Measurements from ENCODE around the gene MACO1.

DNA sequence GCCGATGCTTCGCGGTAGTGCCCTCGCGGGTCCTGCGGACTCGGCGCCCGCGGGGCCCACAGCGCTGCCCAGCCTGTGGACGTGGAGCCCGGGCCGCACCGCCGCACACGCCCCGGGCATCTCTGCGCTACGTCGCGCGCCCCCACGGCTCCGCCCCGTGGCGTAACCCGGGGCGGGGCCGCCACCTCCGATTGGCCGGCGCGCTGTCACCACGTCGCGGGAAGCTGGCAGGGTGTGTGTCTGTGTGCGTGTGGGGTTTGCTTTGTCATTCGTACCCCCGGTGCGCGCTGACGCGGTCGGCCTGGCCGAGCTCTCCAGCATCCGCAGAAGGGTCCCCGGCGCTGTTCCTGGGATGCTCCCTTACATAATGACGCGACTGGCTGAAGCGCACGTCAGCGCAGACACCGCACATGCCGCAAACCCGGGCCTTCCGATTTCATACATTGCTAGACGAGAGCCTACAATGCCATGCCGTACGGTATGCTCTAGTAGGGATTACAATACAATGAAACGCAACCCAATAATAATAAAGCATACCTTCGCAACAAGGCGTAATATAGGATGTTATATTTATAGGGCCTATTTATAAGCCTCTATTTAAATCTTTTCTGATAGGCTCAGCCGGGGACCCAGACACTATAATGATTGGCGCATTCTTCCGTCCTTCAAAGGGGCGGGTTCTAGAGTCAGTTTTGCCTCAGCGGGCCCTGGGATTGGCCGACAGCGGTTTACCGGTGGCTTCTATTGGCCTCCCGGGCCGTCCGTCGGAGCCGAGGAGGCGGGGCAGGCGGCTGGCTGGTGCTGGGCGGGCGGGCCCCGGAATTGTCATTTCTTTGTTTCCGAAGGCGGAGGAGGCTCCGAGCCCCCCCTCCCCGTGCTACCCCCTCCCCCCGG is at the start of gene MACO1:
- peak; percentile 22 to 53 for TF ChIP-seq POLR2A (IDR thresholded peaks at IDR 0.05)
- peak; percentile 59 to 85 (median 82) for TF ChIP-seq POLR2AphosphoS5 (IDR thresholded peaks at IDR 0.05)
- TF ChIP-seq, protein P1, sequence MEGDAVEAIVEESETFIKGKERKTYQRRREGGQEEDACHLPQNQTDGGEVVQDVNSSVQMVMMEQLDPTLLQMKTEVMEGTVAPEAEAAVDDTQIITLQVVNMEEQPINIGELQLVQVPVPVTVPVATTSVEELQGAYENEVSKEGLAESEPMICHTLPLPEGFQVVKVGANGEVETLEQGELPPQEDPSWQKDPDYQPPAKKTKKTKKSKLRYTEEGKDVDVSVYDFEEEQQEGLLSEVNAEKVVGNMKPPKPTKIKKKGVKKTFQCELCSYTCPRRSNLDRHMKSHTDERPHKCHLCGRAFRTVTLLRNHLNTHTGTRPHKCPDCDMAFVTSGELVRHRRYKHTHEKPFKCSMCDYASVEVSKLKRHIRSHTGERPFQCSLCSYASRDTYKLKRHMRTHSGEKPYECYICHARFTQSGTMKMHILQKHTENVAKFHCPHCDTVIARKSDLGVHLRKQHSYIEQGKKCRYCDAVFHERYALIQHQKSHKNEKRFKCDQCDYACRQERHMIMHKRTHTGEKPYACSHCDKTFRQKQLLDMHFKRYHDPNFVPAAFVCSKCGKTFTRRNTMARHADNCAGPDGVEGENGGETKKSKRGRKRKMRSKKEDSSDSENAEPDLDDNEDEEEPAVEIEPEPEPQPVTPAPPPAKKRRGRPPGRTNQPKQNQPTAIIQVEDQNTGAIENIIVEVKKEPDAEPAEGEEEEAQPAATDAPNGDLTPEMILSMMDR (IDR thresholded peaks at IDR 0.05): no peak
- TF ChIP-seq EP300 (IDR thresholded peaks at IDR 0.05): no peak
